Measurements from ENCODE around the gene ANKRD9.

Gene ANKRD9

GRCh38 chr14:102497998-102498677, 11.4 kb downstream of the ANKRD9 start:
- no peak for DNase-seq

- no peak for DNase-seq
Measured at GRCh38 chr14:102496958-102497744, 12.4 kb downstream of the ANKRD9 start.

GRCh38 chr14:102496331-102496691, 13.3 kb downstream of the ANKRD9 start:
- DNase-seq = no peak

- no peak for DNase-seq
Measured at GRCh38 chr14:102495491-102496330, 13.9 kb downstream of the ANKRD9 start.

- DNase-seq = no peak
Measured at GRCh38 chr14:102493585-102493984, 16.0 kb downstream of the ANKRD9 start.

- DNase-seq = peak in 1 of 14 donors; percentile 27
Measured at GRCh38 chr14:102493096-102493495, 16.5 kb downstream of the ANKRD9 start.

GRCh38 chr14:102492531-102492910, 17.1 kb downstream of the ANKRD9 start:
- DNase-seq = no peak

- DNase-seq = no peak
Measured at GRCh38 chr14:102491786-102492530, 17.6 kb downstream of the ANKRD9 start.

GRCh38 chr14:102491366-102491765, 18.2 kb downstream of the ANKRD9 start:
- no peak for DNase-seq

GRCh38 chr14:102490456-102490855, 19.1 kb downstream of the ANKRD9 start:
- DNase-seq = no peak

GRCh38 chr14:102487204-102487577, 22.4 kb downstream of the ANKRD9 start:
- no peak for DNase-seq

- no peak for DNase-seq
Measured at GRCh38 chr14:102486513-102487203, 22.9 kb downstream of the ANKRD9 start.

GRCh38 chr14:102485693-102486512, 23.7 kb downstream of the ANKRD9 start:
- no peak for DNase-seq

GRCh38 chr14:102484316-102484715, 25.3 kb downstream of the ANKRD9 start:
- no peak for DNase-seq

GRCh38 chr14:102481791-102482238, 27.8 kb downstream of the ANKRD9 start:
- no peak for DNase-seq

- DNase-seq = no peak
Measured at GRCh38 chr14:102481371-102481770, 28.2 kb downstream of the ANKRD9 start.

GRCh38 chr14:102479777-102480176, 29.8 kb downstream of the ANKRD9 start:
- DNase-seq = peak in 3 of 14 donors; percentile 16 to 85 (median 33)

GRCh38 chr14:102479107-102479506, 30.5 kb downstream of the ANKRD9 start:
- no peak for DNase-seq

GRCh38 chr14:102474934-102475333, 34.6 kb downstream of the ANKRD9 start:
- DNase-seq = peak in 11 of 14 donors; percentile 23 to 73 (median 40)

GRCh38 chr14:102473559-102473958, 36.0 kb downstream of the ANKRD9 start:
- no peak for DNase-seq

- DNase-seq = peak in 7 of 14 donors; percentile 19 to 64 (median 40)
Measured at GRCh38 chr14:102472791-102473150, 36.8 kb downstream of the ANKRD9 start.

Measured in C1 segment of cervical spinal cord (tissue), 14 donors.